Hepatocyte (in vitro differentiated cells): ENCODE results near the gene AK3. TPM values are rescaled to one million over a fixed set of nuclear protein-coding genes. Genes with fewer than 3 reads are reported as not detected.
"Not testable (repeated sequence)": the region's sequence is repeated elsewhere in the genome, so short reads cannot be mapped to it uniquely, and the experiment has no call there.

ENCODE experiments used
- DNase-seq: peaks from one replicate; pipeline ENCODE4 v3.0.0-alpha.2; 2016; ENCODE audit warnings: low spot score
- H2AFZ ChIP-seq: fragments of 200-600 bp; sonication (generic); 2 replicates; pipeline ENCODE4 v1.6.0; 2016; ENCODE audit warnings: antibody characterized with exemption, mild to moderate bottlenecking
- H3K27ac ChIP-seq: fragments of 200-600 bp; sonication (generic); 2 replicates; pipeline ENCODE4 v1.5.1; 2016; ENCODE audit warnings: mild to moderate bottlenecking
- H3K27me3 ChIP-seq: fragments of 200-600 bp; sonication (generic); 2 replicates; pipeline ENCODE4 v1.6.1; 2016
- H3K36me3 ChIP-seq: fragments of 200-600 bp; sonication (generic); replicated peaks from 2 replicates; pipeline ENCODE4 v1.5.1; 2016; ENCODE audit warnings: low read depth; ENCODE audit not compliant: insufficient read depth
- H3K4me1 ChIP-seq: fragments of 200-600 bp; sonication (generic); 2 replicates; pipeline ENCODE4 v1.5.1; 2016; ENCODE audit warnings: mild to moderate bottlenecking, moderate library complexity; ENCODE audit not compliant: insufficient read depth
- H3K4me2 ChIP-seq: fragments of 200-600 bp; sonication (generic); 2 replicates; pipeline ENCODE4 v1.6.0; 2016
- H3K4me3 ChIP-seq: fragments of 200-600 bp; sonication (generic); 2 replicates; pipeline ENCODE4 v1.5.1; 2016; ENCODE audit warnings: mild to moderate bottlenecking
- H3K79me2 ChIP-seq: fragments of 200-600 bp; sonication (generic); 2 replicates; pipeline ENCODE4 v1.6.0; 2017; ENCODE audit warnings: mild to moderate bottlenecking
- H3K9me2 ChIP-seq: fragments of 200-600 bp; sonication (generic); replicated peaks from 2 replicates; pipeline ENCODE4 v1.6.0; 2017; ENCODE audit warnings: mild to moderate bottlenecking; ENCODE audit not compliant: insufficient read depth
- H3K9me3 ChIP-seq: fragments of 200-600 bp; sonication (generic); 2 replicates; pipeline ENCODE4 v1.5.1; 2016; ENCODE audit warnings: low read depth, mild to moderate bottlenecking
- H4K20me1 ChIP-seq: fragments of 200-600 bp; sonication (generic); 2 replicates; pipeline ENCODE4 v1.6.0; 2016; ENCODE audit warnings: mild to moderate bottlenecking; ENCODE audit not compliant: insufficient read depth, poor library complexity, severe bottlenecking
- CTCF ChIP-seq: fragments of 200-600 bp; sonication (generic); IDR thresholded peaks from 2 replicates; pipeline ENCODE4 v1.5.1; 2016; ENCODE audit warnings: antibody characterized with exemption, mild to moderate bottlenecking; ENCODE audit not compliant: poor library complexity
- EZH2 ChIP-seq: fragments of 200-600 bp; sonication (generic); IDR thresholded peaks from 2 replicates; pipeline ENCODE4 v1.6.1; 2016; ENCODE audit warnings: antibody characterized with exemption, mild to moderate bottlenecking, borderline replicate concordance
- EZH2phosphoT487 ChIP-seq: fragments of 200-600 bp; sonication (generic); IDR thresholded peaks from one replicate; pipeline ENCODE4 v1.6.1; 2018; ENCODE audit warnings: antibody characterized with exemption, mild to moderate bottlenecking, low read depth, moderate library complexity; ENCODE audit not compliant: unreplicated experiment, severe bottlenecking
- WGBS: methylation state at CpG from one replicate; pipeline ENCODE4 v1.1.6; 2016; ENCODE audit warnings: low lambda C conversion rate; ENCODE audit errors: missing lambda C conversion rate; 5-methylcytosine and 5-hydroxymethylcytosine counted together
- polyA plus RNA-seq: library from polyadenylated mRNA; unstranded; fragments of >200 nt; fragmentation: Nextera tagmentation; extraction: Ambion mirVana; gene quantifications from 2 replicates; pipeline ENCODE4 v1.2.1, GENCODE V29; 2016
- total RNA-seq: library from RNA; depleted of rRNA; stranded (reverse); fragments of >200 nt; gene quantifications from 2 replicates; pipeline ENCODE4 v1.2.3, GENCODE V29; 2014

Gene AK3
- total and polyA plus RNA-seq, 2 experiments from 2014 or later: 102 to 141 TPM

- Histone ChIP-seq H3K4me3 (no peak overlapping the region), H3K9me3 (no peaks in the 10 kb centered on the region), H3K36me3 (no peaks in the 10 kb centered on the region), H3K79me2 (no peaks in the 10 kb centered on the region), H4K20me1 (no peaks in the 10 kb centered on the region), H3K4me2 (no peak overlapping the region), H2AFZ (no peak overlapping the region), H3K27me3 (peaks cover 8% of the 10 kb centered on the region), H3K9me2 (no peaks in the 10 kb centered on the region), H3K27ac (no peak overlapping the region), H3K4me1 (no peaks in the 10 kb centered on the region)
- TF ChIP-seq EZH2 (no peak), EZH2phosphoT487 (no peak), CTCF (no peak)
- no peak for DNase-seq
- WGBS: 93% methylated on average over 4 of the region's 4 CpGs
Observed at GRCh38 chr9:4786599-4786998, 45.6 kb upstream of the AK3 start.

GRCh38 chr9:4784403-4784802, 43.4 kb upstream of the AK3 start:
- Histone ChIP-seq H2AFZ (no peak overlapping the region), H3K9me2 (no peaks in the 10 kb centered on the region), H3K27me3 (peaks cover 8% of the 10 kb centered on the region), H3K27ac (no peak overlapping the region), H3K79me2 (no peaks in the 10 kb centered on the region), H4K20me1 (no peaks in the 10 kb centered on the region), H3K4me2 (no peak overlapping the region), H3K9me3 (no peaks in the 10 kb centered on the region), H3K36me3 (no peaks in the 10 kb centered on the region), H3K4me1 (no peaks in the 10 kb centered on the region), H3K4me3 (no peak overlapping the region)
- TF ChIP-seq EZH2phosphoT487 (no peak), CTCF (no peak), EZH2 (no peak)
- DNase-seq: no peak
- 69% methylated on average over 2 of the region's 2 CpGs for WGBS

GRCh38 chr9:4783191-4783590, 42.2 kb upstream of the AK3 start:
- not testable (repeated sequence) for H3K9me3 ChIP-seq, H3K36me3 ChIP-seq, H2AFZ ChIP-seq, H3K27me3 ChIP-seq, DNase-seq, H3K4me3 ChIP-seq, H3K79me2 ChIP-seq, H3K4me2 ChIP-seq, H3K9me2 ChIP-seq, H4K20me1 ChIP-seq, H3K4me1 ChIP-seq, H3K27ac ChIP-seq
- WGBS: 82% methylated on average over 4 of the region's 4 CpGs

GRCh38 chr9:4781408-4781807, 40.4 kb upstream of the AK3 start:
- WGBS: 65% methylated on average over 2 of the region's 2 CpGs
- Histone ChIP-seq H3K4me3 (no peak overlapping the region), H3K9me2 (no peaks in the 10 kb centered on the region), H3K4me2 (no peak overlapping the region), H4K20me1 (no peaks in the 10 kb centered on the region), H3K9me3 (no peaks in the 10 kb centered on the region), H3K79me2 (no peaks in the 10 kb centered on the region), H3K27me3 (no peaks in the 10 kb centered on the region), H3K4me1 (no peaks in the 10 kb centered on the region), H2AFZ (no peak overlapping the region), H3K27ac (no peak overlapping the region), H3K36me3 (no peaks in the 10 kb centered on the region)
- TF ChIP-seq EZH2phosphoT487 (no peak), EZH2 (no peak), CTCF (no peak)
- DNase-seq: no peak
